Measurements from ENCODE around the gene MMEL1. TPM values are rescaled to one million over a fixed set of nuclear protein-coding genes. Genes with fewer than 3 reads are reported as not detected.

The MMEL1 gene
- total RNA-seq, 2 experiments from 2014 or later: not detected

- Histone ChIP-seq H3K4me1 (ENCODE audit: insufficient read depth, low read length, poor library complexity, severe bottlenecking) (peaks cover 44% of the 10 kb centered on the region), H3K27ac (ENCODE audit: low read depth, low read length, poor library complexity, severe bottlenecking) (peak overlapping the region; percentile 92), H2AFZ (ENCODE audit: low read length) (peak overlapping the region; percentile 24; the same call in 1 of the 2 replicates), H3K79me2 (ENCODE audit: insufficient read depth, low read depth, low read length) (no peaks in the 10 kb centered on the region), H3K9me3 (ENCODE audit: low read length) (no peaks in the 10 kb centered on the region), H3K9me2 (ENCODE audit: insufficient read depth, low read length) (no peaks in the 10 kb centered on the region), H3K4me3 (ENCODE audit: low read depth, low read length, poor library complexity, severe bottlenecking) (peak overlapping the region; percentile 76), H4K20me1 (ENCODE audit: insufficient read depth, low read length) (no peaks in the 10 kb centered on the region), H3K36me3 (ENCODE audit: insufficient read depth, low read length) (no peaks in the 10 kb centered on the region), H3K4me2 (ENCODE audit: low read length) (peak overlapping the region; percentile 94)
- peak; percentile 88 for DNase-seq (ENCODE audit: low spot score)
- POLR2A ChIA-PET: interaction anchor here (0.6 to 3.7 kb wide), 4 partner anchors 20 to 155 kb away, joined by 3 to 15 read pairs (median 8); partner anchors contain the start of genes MORN1 and PANK4
- intact Hi-C loops (cut with micrococcal nuclease; ENCODE audit: unreplicated experiment): loop anchor here (1.0 to 5.0 kb wide), 3 partner anchors 20 to 114 kb away; partner anchors contain the start of gene PANK4
- TF ChIP-seq CTCF (conservative IDR thresholded peaks at IDR 0.05; ENCODE audit: low read length) (no peak), EZH2phosphoT487 (IDR thresholded peaks at IDR 0.05; ENCODE audit: borderline replicate concordance, low read depth, low read length) (no peak)
- CTCF ChIA-PET (ENCODE audit: unreplicated experiment): interaction anchor here (0.8 kb wide), 1 partner anchor 130 kb away, joined by 3 read pairs; no protein-coding TSS in a partner anchor
- BruUV-seq (replicated peaks): no TSS peak
Observed at GRCh38 chr1:2546515-2547209, 86.2 kb downstream of the MMEL1 start.

- H3K4me3 ChIP-seq (ENCODE audit: low read depth, low read length, poor library complexity, severe bottlenecking): peak overlapping the region; percentile 76
- H4K20me1 ChIP-seq (ENCODE audit: insufficient read depth, low read length): no peaks in the 10 kb centered on the region
- H3K9me3 ChIP-seq (ENCODE audit: low read length): no peaks in the 10 kb centered on the region
- peak overlapping the region; percentile 94 for H3K4me2 ChIP-seq (ENCODE audit: low read length)
- TF ChIP-seq EZH2phosphoT487 (IDR thresholded peaks at IDR 0.05; ENCODE audit: borderline replicate concordance, low read depth, low read length) (no peak), CTCF (conservative IDR thresholded peaks at IDR 0.05; ENCODE audit: low read length) (no peak)
- no peaks in the 10 kb centered on the region for H3K79me2 ChIP-seq (ENCODE audit: insufficient read depth, low read depth, low read length)
- peak overlapping the region; percentile 28; the same call in 1 of the 2 replicates for H2AFZ ChIP-seq (ENCODE audit: low read length)
- ChIA-PET POLR2A (interaction anchor here (0.6 to 3.7 kb wide), 4 partner anchors 19 to 780 kb away, joined by 3 to 15 read pairs (median 7); partner anchors contain the start of gene PANK4), CTCF (ENCODE audit: unreplicated experiment) (no interaction called here)
- no peaks in the 10 kb centered on the region for H3K36me3 ChIP-seq (ENCODE audit: insufficient read depth, low read length)
- intact Hi-C loops (cut with micrococcal nuclease; ENCODE audit: unreplicated experiment): loop anchor here (1.0 to 5.0 kb wide), 2 partner anchors 50 to 114 kb away; no protein-coding TSS in a partner anchor
- H3K4me1 ChIP-seq (ENCODE audit: insufficient read depth, low read length, poor library complexity, severe bottlenecking): peaks cover 44% of the 10 kb centered on the region
- no TSS peak for BruUV-seq (replicated peaks)
- H3K9me2 ChIP-seq (ENCODE audit: insufficient read depth, low read length): no peaks in the 10 kb centered on the region
- H3K27ac ChIP-seq (ENCODE audit: low read depth, low read length, poor library complexity, severe bottlenecking): peak overlapping the region; percentile 92
- peak; percentile 93 for DNase-seq (ENCODE audit: low spot score)
Observed at GRCh38 chr1:2545754-2546514, 86.9 kb downstream of the MMEL1 start.

All from OCI-LY7 (cell line).